Mucosa of rectum (tissue), 2 donors: Measurements from ENCODE around the gene CMKLR1.

Experiments
- H3K27ac ChIP-seq, 2 donors: one replicate each; pipeline ENCODE4 v1.7.0; 2013; ENCODE audit warnings: inconsistent platforms in 2 of 2, low read depth in 2 of 2, low read length in 2 of 2
- H3K27me3 ChIP-seq, 2 donors: one replicate each; pipeline ENCODE4 v1.7.0; 2013; ENCODE audit warnings: low read length in 2 of 2; ENCODE audit not compliant: control insufficient read depth in 2 of 2, insufficient read depth in 2 of 2
- H3K36me3 ChIP-seq, 2 donors: one replicate each; pipeline ENCODE4 v1.7.0; 2013; ENCODE audit warnings: low read length in 2 of 2; ENCODE audit not compliant: control insufficient read depth in 2 of 2, insufficient read depth in 2 of 2
- H3K4me1 ChIP-seq, 2 donors: one replicate each; pipeline ENCODE4 v1.7.0; 2013; ENCODE audit warnings: low read length in 2 of 2, mild to moderate bottlenecking in 1 of 2; ENCODE audit not compliant: control insufficient read depth in 2 of 2, insufficient read depth in 2 of 2
- H3K4me3 ChIP-seq, 2 donors: one replicate each; pipeline ENCODE4 v1.7.0; 2013; ENCODE audit warnings: low read length in 2 of 2
- H3K9ac ChIP-seq, 2 donors: one replicate each; pipeline ENCODE4 v1.7.0; 2013; ENCODE audit warnings: low read length in 2 of 2, low read depth in 1 of 2, mild to moderate bottlenecking in 1 of 2
- H3K9me3 ChIP-seq, 2 donors: one replicate each; pipeline ENCODE4 v1.7.0; 2013; ENCODE audit warnings: low read length in 2 of 2; ENCODE audit not compliant: control insufficient read depth in 2 of 2
- donor health status: healthy.
- donor health status: Normal muscosa, but diverticular disease.

Gene CMKLR1

DNA sequence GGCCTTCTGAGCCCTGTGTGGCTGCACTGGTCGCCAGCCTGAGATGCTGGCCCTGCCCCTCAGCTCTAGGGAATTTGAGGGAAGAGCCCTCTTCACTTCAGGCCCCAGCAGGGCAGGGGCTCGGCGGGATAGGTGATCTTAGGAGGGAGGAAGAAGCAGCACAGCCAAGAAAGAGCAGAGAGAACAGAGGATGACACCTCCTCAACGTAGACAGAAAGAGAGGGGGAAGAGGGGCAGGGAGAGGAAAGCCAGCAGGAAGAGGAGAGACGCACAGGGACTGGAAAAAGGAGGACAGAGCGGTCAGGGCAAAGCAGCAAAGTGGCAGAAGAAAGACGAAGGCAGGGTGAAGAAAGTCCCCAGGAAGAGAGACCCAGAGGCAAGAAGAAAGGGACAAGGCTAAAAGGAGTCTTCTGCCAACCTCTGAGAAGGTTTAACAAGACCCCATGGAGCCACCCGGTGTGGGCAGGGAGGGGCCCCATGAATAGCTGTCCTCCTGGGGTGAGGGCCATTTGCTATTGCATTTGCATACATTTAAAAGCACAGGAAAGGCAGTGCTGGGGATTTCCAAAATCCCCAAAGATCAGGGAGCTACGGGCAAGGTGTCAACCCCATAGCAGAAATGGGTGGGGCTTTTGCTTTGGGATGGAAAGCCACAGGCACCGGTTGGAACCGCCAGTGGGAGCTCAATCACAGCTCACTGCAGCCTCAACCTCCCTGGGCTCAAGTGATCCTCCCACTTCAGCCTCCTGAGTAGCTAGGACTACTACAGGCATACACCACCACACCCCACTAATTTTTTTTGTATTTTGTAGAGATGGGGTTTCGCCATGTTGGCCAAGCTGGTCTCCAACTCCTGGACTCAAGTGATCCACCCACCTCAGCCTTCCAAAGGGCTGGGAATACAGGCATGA is 22.7 kb downstream of the CMKLR1 start:
- no peak overlapping the region for H3K4me3 ChIP-seq
- no peaks in the 10 kb centered on the region for H3K36me3 ChIP-seq
- H3K4me1 ChIP-seq, result peaks cover 3 to 6% of the 10 kb centered on the region in 2 donors
- H3K9ac ChIP-seq, result no peak overlapping the region
- no peaks in the 10 kb centered on the region for H3K27me3 ChIP-seq
- no peaks in the 10 kb centered on the region for H3K9me3 ChIP-seq
- H3K27ac ChIP-seq, result peak overlapping the region; percentile 13 to 35

- H3K4me3 ChIP-seq, result no peak overlapping the region
- H3K9ac ChIP-seq, result no peak overlapping the region
- no peaks in the 10 kb centered on the region for H3K36me3 ChIP-seq
- no peaks in the 10 kb centered on the region for H3K9me3 ChIP-seq
- peaks cover 3 to 6% of the 10 kb centered on the region in 2 donors for H3K4me1 ChIP-seq
- H3K27ac ChIP-seq, result peak overlapping the region; percentile 28 to 35
- H3K27me3 ChIP-seq, result no peaks in the 10 kb centered on the region
These were observed 23.5 kb downstream of the CMKLR1 start for GRCh38 chr12:108315486-108316105.

- Histone ChIP-seq H3K9ac (no peak overlapping the region), H3K27ac (peak overlapping the region; percentile 36 to 75), H3K36me3 (no peaks in the 10 kb centered on the region), H3K4me1 (peaks cover 5 to 6% of the 10 kb centered on the region in 2 donors), H3K9me3 (no peaks in the 10 kb centered on the region), H3K4me3 (no peak overlapping the region), H3K27me3 (no peaks in the 10 kb centered on the region)
These were observed 25.3 kb downstream of the CMKLR1 start for GRCh38 chr12:108313606-108314351.

DNA sequence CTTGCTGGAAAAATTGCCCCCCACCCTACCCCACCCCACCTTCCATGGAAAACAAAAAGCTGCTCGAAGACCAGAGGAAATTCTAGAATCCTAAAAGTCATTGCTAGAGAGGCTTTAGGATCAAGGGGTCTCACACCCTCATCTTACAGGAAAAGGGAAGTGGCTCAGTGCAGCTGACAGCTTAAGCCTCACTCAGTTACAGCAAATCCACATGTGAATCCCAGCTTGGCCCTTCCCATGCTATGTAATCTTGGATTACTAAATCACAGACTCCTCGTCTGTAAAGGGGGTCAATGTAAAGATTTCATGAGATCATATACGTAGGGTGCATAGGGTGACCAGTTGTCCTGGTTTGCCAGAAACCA is 25.9 kb downstream of the CMKLR1 start:
- no peaks in the 10 kb centered on the region for H3K27me3 ChIP-seq
- H3K9me3 ChIP-seq, result no peaks in the 10 kb centered on the region
- no peak overlapping the region for H3K4me3 ChIP-seq
- H3K9ac ChIP-seq, result no peak overlapping the region
- H3K27ac ChIP-seq, result peak overlapping the region; percentile 36 to 75
- no peaks in the 10 kb centered on the region for H3K36me3 ChIP-seq
- peaks cover 6 to 10% of the 10 kb centered on the region in 2 donors for H3K4me1 ChIP-seq

DNA sequence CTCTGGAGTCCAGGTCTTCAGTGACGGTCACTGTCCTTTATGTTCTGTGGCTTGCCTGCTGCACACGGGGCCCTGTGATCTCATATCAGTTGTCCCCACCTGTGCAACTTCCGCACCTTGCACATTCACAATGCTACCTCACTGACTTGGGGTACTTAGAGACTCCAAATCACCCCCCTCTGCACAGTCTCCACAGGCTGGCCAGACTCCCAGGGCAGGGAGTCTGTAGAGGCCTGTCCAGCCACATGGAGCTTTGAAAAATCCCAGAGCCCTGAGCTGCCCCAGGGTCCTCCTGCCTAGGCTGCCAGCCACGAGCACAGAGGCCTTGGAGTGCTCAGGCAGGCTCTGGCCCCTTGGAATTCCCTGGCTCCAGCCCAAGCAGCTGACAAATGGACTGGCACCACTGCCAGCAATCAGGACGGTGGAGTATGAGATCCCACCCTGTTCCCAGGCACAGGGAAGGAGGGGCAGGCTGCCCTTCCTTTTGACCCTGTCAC is 26.4 kb downstream of the CMKLR1 start:
- peak overlapping the region; percentile 36 to 64 for H3K27ac ChIP-seq
- no peaks in the 10 kb centered on the region for H3K9me3 ChIP-seq
- peaks cover 6 to 12% of the 10 kb centered on the region in 2 donors for H3K4me1 ChIP-seq
- no peaks in the 10 kb centered on the region for H3K27me3 ChIP-seq
- H3K4me3 ChIP-seq, result no peak overlapping the region
- no peaks in the 10 kb centered on the region for H3K36me3 ChIP-seq
- no peak overlapping the region for H3K9ac ChIP-seq

- Histone ChIP-seq H3K36me3 (no peaks in the 10 kb centered on the region), H3K27ac (peak overlapping the region; percentile 36 to 64), H3K4me1 (peaks cover 6 to 12% of the 10 kb centered on the region in 2 donors), H3K9me3 (no peaks in the 10 kb centered on the region), H3K4me3 (no peak overlapping the region), H3K27me3 (no peaks in the 10 kb centered on the region), H3K9ac (no peak overlapping the region)
These were observed 26.9 kb downstream of the CMKLR1 start for GRCh38 chr12:108312073-108312659.

GRCh38 chr12:108311605-108312004 is 27.5 kb downstream of the CMKLR1 start:
- Histone ChIP-seq H3K4me3 (no peak overlapping the region), H3K4me1 (peaks cover 8 to 14% of the 10 kb centered on the region in 2 donors), H3K36me3 (no peaks in the 10 kb centered on the region), H3K27me3 (no peaks in the 10 kb centered on the region), H3K9me3 (no peaks in the 10 kb centered on the region), H3K27ac (peak overlapping the region in 1 of 2 donors; percentile 53), H3K9ac (no peak overlapping the region)

DNA sequence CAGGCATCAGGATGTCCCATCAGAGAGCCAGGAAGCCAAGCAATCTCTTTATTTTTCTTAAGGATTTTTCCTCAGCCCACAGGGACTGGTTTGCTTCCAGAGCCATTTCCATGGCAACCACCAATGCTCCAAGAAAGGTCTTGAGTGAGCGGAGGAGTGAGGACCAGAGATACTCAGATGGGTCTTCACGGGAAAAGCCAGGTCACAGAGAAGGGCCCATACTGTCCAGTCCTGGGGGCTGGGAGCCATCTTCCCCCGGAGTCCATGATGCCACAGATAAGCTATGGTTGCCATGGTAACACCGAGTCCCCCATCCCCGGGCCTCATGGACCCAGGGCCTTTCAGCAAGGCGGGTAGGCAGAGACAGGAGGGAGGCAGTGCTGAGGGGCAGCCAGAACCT is 28.6 kb downstream of the CMKLR1 start:
- no peaks in the 10 kb centered on the region for H3K27me3 ChIP-seq
- H3K36me3 ChIP-seq, result no peaks in the 10 kb centered on the region
- no peaks in the 10 kb centered on the region for H3K9me3 ChIP-seq
- H3K9ac ChIP-seq, result no peak overlapping the region
- H3K27ac ChIP-seq, result no peak overlapping the region
- no peak overlapping the region for H3K4me3 ChIP-seq
- peaks cover 8 to 24% of the 10 kb centered on the region in 2 donors for H3K4me1 ChIP-seq

- Histone ChIP-seq H3K27me3 (no peaks in the 10 kb centered on the region), H3K4me1 (peaks cover 8 to 31% of the 10 kb centered on the region in 2 donors), H3K36me3 (no peaks in the 10 kb centered on the region), H3K27ac (no peak overlapping the region), H3K9ac (no peak overlapping the region), H3K9me3 (no peaks in the 10 kb centered on the region), H3K4me3 (no peak overlapping the region)
These were observed 29.3 kb downstream of the CMKLR1 start for GRCh38 chr12:108309674-108310312.
